ENCODE results near the gene TXNIP. TPM values are rescaled to one million over a fixed set of nuclear protein-coding genes. Genes with fewer than 3 reads are reported as not detected.

TXNIP gene
- polyA plus RNA-seq, 4 donors: 423 to 571 (median 523) TPM

DNA sequence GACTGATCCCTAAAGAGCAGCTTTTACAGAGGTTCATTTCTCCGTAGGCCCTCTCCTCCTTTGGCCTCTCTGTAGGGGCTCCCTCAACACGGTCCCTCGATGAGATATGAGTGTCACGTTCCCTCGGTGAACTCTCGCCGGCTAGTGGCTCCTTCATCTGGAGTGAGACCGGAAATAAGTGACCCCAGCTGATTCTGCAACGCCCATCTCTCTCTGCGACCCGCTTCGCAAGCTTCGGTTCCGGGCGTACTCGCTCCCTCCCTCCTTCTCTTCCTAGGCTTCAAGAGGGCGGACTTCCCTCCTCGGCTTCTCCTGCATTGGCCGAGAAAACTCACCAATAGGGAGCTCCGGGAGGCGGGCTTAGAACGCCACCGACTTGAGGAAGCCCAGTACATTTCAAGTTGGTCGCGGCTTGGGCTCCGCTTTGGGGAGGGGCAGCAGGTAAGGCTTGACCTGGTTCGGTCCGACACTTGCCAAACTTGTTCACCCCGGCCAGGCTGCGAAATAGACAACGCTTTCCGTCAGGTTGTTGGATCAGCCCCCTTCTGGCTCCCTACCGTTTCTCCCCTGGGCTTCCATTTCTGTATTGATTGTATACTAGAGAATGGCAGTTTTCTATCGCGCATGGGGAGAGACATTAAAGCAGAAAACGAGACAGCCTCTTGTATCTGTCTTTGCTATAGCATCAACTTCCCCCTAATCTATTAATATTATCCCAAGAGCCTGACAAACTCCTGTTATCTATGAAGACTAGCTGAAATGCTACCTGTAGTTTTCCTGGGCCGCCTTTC is 31.9 kb downstream of the TXNIP start, which contains the start of the genes ANKRD34A and POLR3GL:
ANKRD34A (minus strand) TSS at position 248 of the 791 bp plus-strand sequence. CDS start 2,816 bp downstream, outside the sequence.
POLR3GL (plus strand) TSS at position 363 of the 791 bp plus-strand sequence. CDS start 10,176 bp downstream, outside the sequence.
- DNase-seq (ENCODE audit: low read depth in 4 of 4, low spot score in 3 of 4): peak; percentile 87 to 95 (median 95)

DNA sequence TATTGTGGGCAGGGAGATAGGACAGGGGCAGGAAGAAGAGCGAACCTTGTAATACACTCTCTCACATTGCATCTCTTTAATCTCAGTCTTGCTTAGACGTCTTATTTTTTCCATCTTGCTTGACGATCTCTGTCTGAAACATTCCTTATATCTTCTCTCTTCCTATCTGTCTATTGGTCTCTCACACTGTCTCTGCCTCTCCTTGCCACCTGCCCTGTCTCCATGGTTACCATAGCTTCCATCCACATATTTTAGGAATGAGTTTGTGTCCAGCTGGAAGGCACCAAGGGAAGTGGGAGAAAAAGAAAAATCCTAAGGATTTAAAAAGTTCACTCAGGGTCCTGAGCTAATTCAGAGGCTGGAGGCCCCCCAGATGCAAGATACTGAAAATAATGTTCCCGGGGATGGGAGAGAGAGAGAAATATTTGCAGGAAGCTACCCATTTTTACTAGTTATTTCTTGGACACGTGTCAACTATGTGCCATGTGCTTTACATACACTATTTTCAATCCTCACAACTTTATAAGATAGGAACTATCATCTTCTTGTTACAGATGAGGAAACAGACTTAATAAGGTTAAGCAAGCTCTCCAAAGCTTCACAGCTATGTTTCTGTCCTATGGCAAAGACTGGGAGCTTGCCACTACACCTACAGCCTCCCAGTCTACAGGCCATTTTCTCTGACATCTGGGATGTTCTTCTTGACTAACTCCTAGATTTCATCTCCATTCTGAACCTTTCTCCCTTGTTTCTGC is 32.9 kb downstream of the TXNIP start:
- no peak for DNase-seq (ENCODE audit: low read depth in 4 of 4, low spot score in 3 of 4)

DNA sequence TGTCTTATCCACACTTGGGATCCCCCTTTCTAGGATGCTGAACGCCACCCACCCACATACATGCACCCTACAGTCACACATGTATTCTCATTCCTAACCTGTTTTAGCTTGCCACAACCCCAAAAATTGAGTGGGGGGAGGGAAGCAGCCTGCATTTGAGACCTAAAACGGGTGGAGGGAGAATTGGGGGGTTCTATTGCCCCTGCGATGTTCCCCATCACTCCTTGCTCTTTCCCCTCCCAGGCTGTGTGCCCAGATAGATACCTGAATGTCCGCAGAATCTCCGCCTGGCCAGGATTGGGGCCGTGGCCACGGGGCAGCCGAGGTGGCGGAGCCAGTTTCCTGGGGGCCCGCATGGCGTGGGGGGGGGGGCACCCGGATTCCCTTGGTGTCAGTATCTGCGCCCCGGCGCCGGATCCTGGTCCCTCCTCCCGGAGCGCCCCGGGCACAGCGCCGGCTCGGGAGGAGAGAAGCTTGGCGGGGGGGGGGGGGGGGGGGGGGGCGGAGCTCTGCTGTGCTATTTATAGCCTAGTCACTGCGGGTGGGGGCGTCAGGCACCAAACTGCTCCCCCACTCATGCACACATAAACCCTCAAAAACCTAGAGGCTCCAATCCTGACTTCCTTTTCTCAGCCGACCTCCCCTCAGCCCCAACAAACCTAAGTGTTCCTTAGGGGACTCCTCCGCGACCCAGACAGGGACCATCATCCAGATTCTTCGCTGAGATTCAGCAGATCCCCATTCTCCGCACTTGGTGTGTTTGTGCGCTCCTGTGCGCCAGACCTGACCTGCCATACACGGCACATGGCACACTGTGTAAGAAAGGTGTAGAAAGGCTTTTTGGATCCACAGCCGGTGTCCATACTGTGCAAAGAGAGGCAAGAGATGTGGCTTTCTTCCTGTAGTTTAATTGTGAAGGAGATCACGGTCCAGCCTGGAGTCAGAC is 33.9 kb downstream of the TXNIP start:
- DNase-seq (ENCODE audit: low read depth in 4 of 4, low spot score in 3 of 4): no peak

DNA sequence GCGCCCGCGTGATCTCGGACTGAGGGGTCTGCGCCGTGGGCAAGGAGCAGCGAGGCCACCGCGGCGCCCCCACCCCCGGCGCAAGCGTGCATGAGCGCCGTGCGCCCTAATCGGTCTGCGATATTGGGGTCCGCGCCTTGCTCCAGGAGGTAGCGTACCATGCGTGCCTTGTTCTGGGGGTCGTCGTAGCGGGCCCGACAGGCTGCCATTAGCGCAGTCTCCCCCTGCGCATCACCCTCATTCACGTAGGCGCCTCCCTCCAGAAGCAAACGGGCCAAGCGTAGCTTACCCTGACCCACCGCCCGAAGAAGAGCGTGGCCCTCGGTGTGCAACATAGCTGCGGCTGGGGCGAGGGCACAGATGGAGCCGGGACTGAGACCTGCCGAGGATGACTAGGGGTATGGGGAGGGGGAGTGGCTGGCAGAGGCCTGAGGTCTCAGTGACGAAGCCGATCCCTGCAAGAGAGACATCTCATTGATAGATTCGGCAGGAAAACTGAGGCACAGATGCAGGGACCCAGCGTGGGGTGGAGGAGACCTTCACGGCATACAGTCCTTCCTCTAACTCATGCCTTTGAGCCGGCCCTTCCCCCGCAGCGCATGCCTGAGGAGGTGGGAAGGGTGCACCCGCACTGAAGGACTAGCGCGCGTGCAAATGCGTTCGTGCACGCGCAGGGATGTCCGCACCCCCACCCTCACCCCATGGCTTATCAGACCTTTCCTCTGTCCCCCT is 34.8 kb downstream of the TXNIP start:
- no peak for DNase-seq (ENCODE audit: low read depth in 4 of 4, low spot score in 3 of 4)

DNA sequence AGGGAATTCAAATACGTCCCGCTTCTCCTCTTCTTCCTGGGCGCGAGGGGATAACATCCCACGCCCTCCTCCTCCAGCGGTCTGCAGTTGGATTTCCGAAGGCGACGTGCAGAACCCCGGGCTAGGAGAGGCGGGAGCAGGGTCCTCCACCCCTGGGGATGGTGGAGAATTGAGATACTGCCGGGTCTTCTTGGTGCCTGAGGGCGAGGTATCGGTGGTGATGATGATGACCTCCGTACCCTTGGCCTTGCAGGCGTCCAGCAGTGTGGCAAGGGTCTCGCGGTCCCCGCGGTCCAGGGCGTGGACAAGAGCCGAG is 35.3 kb downstream of the TXNIP start:
- DNase-seq (ENCODE audit: low read depth in 4 of 4, low spot score in 3 of 4): no peak

DNA sequence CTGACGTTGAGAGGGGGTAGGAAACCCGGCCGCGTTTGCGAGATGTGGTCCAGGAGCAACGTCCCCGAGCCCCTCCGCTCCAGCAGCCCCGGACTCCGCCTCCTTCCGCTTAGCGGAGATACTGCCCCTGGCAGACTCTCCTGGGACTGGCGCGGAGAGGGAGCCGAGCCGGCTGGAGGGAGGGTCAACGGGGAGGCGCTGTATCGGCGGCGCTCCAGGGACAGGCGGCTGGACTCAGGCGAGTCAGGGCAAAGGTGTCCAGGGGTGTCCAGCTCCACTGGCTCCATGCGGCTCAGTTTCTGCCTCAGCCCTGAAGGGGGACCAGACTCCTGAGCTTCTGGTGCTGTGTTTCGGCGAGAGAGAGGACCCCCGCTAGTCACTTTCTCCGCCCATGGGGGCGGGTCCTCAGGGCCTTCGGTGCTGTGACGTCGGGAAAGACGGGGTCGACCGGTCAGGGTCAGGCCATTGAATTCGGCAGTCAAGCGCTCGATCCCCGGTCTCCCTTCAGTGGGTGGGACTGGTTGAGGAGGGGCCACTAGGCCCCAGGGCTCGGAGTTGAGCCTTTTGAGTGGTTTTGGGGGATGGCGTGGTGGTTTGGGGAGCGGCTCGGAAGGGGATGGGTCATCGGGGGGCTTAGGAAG is 35.8 kb downstream of the TXNIP start:
- no peak for DNase-seq (ENCODE audit: low read depth in 4 of 4, low spot score in 3 of 4)

DNA sequence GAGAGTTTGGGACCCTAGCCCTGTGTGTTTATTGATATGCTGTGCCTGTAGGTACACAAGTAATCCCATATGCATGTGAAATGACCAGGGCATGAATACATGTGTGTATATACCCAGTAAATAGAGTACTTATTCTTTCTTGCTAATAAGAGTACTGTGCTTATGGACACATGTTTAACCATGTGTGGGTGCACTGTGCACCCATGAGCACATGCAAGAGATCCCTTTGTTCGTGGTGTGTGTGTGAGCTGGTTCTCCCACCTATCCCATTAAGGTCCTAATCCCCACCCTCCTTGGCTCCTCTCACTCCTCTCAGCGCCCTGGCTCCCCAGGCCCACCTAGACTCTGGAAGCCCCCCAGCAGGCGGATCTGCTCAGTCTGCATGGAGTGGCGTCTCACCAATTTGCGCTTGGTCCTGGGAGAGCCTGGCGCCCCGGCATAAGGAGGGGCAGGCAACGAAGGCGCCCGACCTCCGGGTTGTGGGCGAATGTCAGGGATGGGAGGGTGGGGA is 36.4 kb downstream of the TXNIP start:
- DNase-seq (ENCODE audit: low read depth in 4 of 4, low spot score in 3 of 4): no peak

DNA sequence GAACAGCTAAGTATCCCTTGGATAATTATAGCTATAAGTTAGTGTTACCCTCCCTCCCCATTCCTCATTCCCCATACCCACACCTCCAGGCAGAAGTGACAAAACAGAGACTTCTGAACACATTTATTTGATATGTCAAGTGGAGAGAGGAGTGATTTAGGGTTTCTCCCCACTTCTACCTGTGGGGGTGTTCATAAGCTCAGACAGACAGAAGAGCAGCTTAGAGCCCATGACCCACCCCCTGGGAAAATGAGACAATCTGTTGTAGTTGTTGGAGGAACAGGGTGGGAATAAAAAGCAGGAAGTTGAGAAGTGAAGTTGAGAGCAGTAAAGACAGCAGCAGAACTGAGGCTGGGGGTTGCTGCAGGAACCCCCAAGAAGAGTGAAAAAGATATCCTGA is 37.0 kb downstream of the TXNIP start:
- no peak for DNase-seq (ENCODE audit: low read depth in 4 of 4, low spot score in 3 of 4)

DNA sequence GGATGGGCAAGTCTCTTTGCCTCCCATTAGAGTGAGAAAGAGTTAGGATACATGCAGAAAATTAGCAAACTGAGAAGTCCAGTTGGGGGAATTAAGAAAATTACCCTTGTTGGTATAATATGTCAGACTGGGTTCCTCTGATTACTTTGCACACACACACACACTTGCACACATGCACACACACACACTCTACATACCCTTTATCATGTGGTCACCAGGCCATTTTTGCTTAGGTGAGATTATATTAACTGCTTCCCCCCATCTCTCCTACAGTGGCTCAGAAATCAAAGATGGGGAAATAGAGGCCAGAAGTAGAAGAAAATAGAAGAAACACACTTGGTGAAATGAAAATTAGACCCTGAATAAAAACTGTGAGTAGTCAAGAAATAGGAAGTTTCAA is 37.6 kb downstream of the TXNIP start:
- no peak for DNase-seq (ENCODE audit: low read depth in 4 of 4, low spot score in 3 of 4)

DNA sequence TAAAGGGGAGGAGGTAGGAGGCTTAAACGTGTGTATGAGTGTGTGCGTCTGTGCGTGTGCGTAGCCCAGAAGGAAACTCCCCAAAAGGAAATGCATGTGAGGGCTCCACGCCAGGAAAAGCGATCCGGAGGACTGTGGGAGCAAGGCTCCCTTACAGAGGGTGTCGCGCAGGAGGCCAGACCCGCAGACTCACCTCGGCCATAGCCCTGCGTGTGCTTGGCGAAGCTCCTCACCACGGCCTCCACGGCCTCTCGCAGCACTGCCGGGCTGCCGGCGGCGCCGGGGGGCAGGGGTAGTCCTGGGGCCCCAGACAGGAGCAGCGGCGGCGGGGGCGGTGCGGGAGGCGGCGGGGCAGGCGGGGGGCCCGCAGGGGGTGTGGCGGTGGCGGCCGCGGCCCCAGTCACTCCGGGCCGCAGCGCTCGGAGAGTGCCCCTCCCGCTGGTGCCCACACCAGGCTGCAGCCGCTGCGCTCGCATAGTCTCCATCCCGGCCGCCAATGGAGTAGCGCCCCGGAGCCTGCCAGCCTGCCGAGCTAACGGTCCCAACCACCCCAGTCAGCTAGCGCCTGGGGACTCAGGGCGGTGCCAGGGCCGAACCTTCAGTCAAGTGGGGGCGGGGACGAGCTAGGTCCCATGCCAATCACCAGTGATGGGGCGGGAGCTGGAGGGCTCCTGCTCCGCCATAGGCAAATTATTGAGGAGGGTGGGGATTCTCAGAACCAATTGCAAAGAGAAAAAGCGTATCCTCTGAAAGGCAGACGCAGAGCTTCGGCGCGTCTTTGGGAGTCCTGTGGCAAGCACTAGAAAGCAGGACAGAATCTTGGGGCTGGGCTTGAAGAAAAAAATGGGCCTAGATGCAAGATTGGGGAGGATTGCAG is 38.7 kb downstream of the TXNIP start, which contains the start of gene LIX1L:
LIX1L (minus strand) TSS at position 575 of the 877 bp plus-strand sequence; CDS start at position 485, 90 bp downstream.
- peak; percentile 90 to 93 (median 92) for DNase-seq (ENCODE audit: low read depth in 4 of 4, low spot score in 3 of 4)

DNA sequence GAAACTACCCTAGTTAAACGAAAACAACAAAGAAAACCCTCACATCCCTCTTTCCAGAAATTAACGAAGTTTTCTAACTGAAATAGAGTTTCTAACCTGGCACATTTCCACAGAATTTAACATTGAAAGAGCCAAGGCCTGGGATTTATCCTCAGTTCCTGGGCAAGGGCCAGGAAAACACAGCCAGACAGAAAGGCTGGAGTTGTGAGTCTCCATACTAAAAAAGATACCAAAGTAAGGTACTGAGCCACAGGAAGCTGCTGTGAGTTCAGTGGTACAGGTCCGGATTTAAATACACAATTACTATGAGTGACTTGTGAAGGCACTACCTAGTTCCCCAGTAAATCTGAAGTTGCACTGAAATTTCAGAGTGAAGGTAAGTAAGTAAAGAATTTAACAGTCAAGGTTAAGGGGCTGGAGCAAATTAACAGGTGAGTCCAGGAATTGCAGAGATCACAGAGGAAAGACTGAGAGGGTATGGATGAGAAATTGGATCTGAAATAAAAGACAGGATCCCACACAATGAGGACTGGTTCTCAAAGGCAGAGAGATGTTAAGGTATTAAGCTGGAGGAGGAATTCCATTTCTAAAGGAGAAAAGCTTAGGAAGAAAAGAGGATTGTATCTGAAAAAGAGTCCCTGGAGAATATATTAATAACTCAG is 39.5 kb downstream of the TXNIP start:
- DNase-seq (ENCODE audit: low read depth in 4 of 4, low spot score in 3 of 4): no peak

DNA sequence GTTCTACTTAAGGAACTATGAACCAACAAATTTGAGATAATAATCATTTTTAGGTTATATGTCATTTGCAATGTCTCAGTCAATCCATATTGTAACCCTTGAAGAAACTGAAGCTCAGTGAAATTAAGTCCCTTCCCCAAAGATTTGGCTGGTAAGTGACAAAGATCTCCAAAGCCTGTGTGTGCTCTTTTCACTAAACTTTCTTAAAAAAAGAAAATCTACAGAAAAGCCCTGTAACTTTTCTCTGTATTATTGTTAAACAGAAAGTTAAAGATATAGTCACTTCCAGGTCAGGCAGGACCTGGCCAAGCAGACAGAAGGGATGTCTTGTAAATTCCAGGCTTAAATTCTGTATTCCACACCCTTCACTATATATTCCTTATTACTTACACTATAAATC is 40.0 kb downstream of the TXNIP start:
- DNase-seq (ENCODE audit: low read depth in 4 of 4, low spot score in 3 of 4): no peak

DNA sequence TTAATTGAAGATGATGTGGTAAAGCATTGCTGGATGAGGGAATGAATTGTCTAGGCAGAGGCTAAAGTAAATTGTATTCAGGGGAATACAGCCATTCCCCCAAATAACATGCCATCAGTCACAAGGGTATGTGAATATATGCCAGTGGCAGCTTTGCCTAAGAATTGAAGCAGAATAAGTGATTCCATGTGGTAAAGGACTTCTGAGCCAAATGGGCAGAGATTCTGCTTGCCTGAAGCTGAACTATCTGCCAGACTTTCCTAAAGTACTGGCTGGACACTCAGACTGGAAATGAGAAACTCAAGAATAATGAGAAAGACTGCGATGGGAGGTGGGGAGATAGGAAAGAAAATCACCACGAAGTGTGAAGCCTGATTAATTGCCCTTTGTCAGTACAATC is 40.9 kb downstream of the TXNIP start:
- DNase-seq (ENCODE audit: low read depth in 4 of 4, low spot score in 3 of 4): no peak

DNA sequence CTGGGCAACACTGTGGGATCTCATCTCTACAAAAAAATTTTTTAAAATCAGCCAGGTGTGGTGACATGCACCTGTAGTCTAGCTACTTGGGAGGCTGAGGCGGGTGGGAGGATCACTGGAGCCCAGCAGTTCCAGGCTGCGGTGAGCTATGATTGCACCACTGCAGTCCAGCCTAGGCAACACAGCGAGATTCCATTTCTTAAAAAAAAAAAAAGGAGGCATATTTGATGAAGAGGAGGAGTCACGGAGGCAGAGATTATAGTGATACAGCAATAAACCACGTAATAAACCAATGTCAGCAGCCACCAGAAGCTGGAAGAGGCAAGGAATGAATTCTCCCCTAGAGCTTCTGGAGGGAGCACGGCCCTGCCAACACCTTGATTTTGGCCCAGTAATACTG is 42.5 kb downstream of the TXNIP start:
- no peak for DNase-seq (ENCODE audit: low read depth in 4 of 4, low spot score in 3 of 4)

DNA sequence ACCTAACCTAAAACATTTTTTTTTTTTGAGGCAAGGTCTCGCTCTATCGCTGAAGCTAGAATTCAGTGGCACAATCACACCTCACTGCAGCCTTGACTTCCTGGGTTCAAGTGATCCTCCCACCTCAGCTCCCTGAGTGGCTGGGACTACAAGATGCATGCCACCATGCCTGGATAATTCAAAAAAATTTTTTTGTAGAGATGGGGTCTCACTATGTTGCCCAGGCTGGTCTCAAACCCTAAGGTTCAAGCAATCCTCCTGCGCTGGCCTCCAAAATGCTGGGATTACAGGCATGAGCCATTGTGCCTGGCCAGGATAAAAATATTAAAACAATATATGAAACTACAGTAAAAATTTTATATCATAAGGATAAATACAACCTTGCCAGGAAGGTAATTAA is 43.5 kb downstream of the TXNIP start:
- no peak for DNase-seq (ENCODE audit: low read depth in 4 of 4, low spot score in 3 of 4)

DNA sequence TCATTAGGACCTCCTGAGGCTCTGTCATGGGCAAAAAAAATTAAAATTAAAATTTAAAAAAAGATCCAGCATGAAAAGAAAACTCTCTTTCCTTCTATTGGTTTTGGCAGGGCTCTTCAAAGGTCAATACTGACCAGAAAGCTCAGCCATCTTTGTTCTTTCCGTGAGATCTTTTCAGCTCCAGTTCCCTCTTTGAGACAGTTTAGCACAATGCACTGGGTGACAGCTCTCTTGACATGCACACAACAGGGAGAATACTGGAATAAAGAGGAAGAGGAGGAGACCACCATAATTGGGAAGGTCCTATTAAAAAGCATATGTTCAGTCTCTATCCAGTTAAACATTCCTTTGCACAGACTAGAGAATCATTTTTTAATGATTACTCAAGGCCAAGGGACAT is 44.9 kb downstream of the TXNIP start:
- DNase-seq (ENCODE audit: low read depth in 4 of 4, low spot score in 3 of 4): no peak

DNA sequence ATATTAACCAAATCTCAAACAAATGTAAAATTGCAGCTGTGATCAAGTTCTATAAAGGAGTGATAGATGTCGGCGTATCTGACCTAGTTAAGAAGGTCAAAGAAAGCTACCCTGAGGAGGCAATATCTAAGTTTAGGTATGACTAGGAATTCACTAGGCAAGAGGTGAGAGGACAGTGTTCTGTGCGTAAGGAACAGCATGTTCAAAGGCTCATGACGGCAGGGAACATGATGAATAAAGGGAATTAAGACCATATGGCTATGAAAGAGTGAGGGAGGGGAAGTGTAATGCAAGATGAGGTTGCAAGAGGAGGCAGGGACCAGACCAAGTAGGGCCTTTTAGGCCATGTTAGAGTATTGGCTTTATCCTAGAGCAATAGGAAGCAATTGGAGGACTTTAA is 47.2 kb downstream of the TXNIP start:
- DNase-seq (ENCODE audit: low read depth in 4 of 4, low spot score in 3 of 4): no peak

DNA sequence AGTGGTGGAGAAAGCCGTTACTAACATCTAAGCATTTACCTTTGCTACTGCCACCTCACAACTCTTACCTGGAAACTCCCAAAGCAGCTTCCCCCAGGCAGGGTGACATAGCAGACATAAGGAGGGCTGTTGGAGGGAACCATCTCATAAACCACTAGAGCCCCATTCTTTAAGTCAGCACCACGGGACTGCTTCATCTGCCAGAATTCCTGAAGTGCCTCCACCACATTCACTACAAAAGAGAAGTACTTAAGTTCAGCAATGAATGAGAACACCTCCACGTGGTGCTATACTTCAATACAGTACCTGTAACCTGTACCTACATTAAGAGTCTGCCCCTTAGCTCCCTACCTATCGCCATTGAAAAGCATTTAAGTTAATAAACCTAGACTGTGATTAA is 48.8 kb downstream of the TXNIP start:
- DNase-seq (ENCODE audit: low read depth in 4 of 4, low spot score in 3 of 4): no peak
